HL-60/S4 (cell line): ENCODE data around the gene CC2D2A.

Source experiments
- in situ Hi-C: fragments of 300-500 bp; cut with MboI; formaldehyde crosslinking; loops from 2 replicates; pipeline ENCODE4 v1.14.3; 2022; ENCODE audit warnings: low sequenced_read_pairs

The CC2D2A gene

GRCh38 chr4:15469402-15470127 lies at the start of gene CC2D2A:
Gene CC2D2A, plus strand, starts transcription at chr4:15469882. Its CDS starts 6,051 bp downstream, at chr4:15475933.
- in situ Hi-C loops = no loop called here

GRCh38 chr4:15420642-15421041 lies 49.0 kb upstream of the CC2D2A start:
- in situ Hi-C loops = no loop called here

- in situ Hi-C loops = no loop called here
Measured at GRCh38 chr4:15423285-15423711, 46.4 kb upstream of the CC2D2A start.

GRCh38 chr4:15425520-15425919 lies 44.2 kb upstream of the CC2D2A start:
- in situ Hi-C loops = no loop called here

GRCh38 chr4:15427161-15427560 lies 42.5 kb upstream of the CC2D2A start:
- in situ Hi-C loops = no loop called here

- in situ Hi-C loops = no loop called here
Measured at GRCh38 chr4:15427701-15428100, 42.0 kb upstream of the CC2D2A start, which contains the start of gene C1QTNF7. Gene C1QTNF7, plus strand, starts transcription at chr4:15428033. Its CDS starts 7,711 bp downstream, at chr4:15435744.

- in situ Hi-C loops = no loop called here
Measured at GRCh38 chr4:15428611-15429010, 41.1 kb upstream of the CC2D2A start.

- in situ Hi-C loops = no loop called here
Measured at GRCh38 chr4:15434091-15434490, 35.6 kb upstream of the CC2D2A start.

- in situ Hi-C loops = no loop called here
Measured at GRCh38 chr4:15434676-15435075, 35.0 kb upstream of the CC2D2A start.

GRCh38 chr4:15436513-15436912 lies 33.2 kb upstream of the CC2D2A start:
- in situ Hi-C loops = no loop called here

- in situ Hi-C loops = no loop called here
Measured at GRCh38 chr4:15438939-15439524, 30.6 kb upstream of the CC2D2A start.

- in situ Hi-C loops = no loop called here
Measured at GRCh38 chr4:15443371-15444160, 26.1 kb upstream of the CC2D2A start.

GRCh38 chr4:15444276-15444675 lies 25.4 kb upstream of the CC2D2A start:
- in situ Hi-C loops = no loop called here

GRCh38 chr4:15444879-15445547 lies 24.7 kb upstream of the CC2D2A start:
- in situ Hi-C loops = no loop called here

GRCh38 chr4:15451181-15451865 lies 18.4 kb upstream of the CC2D2A start:
- in situ Hi-C loops = no loop called here

GRCh38 chr4:15451866-15452765 lies 17.6 kb upstream of the CC2D2A start:
- in situ Hi-C loops = no loop called here

- in situ Hi-C loops = loop anchor here (5.0 kb wide), 1 partner anchor 218 kb away; no protein-coding TSS in a partner anchor
Measured at GRCh38 chr4:15455290-15455689, 14.4 kb upstream of the CC2D2A start.

GRCh38 chr4:15457406-15458201 lies 12.1 kb upstream of the CC2D2A start:
- in situ Hi-C loops = loop anchor here (5.0 kb wide), 1 partner anchor 220 kb away; no protein-coding TSS in a partner anchor
